Vagina (tissue), 2 donors: ENCODE measurements around the gene PTP4A1.

Experiments used
- POLR2AphosphoS5 ChIP-seq, 2 donors: sonication (generic); formaldehyde crosslinking; IDR thresholded peaks; one replicate each; pipeline ENCODE4 v1.9.0; 2017; ENCODE audit warnings: antibody characterized with exemption in 2 of 2, mild to moderate bottlenecking in 2 of 2, low read depth in 1 of 2; ENCODE audit not compliant: insufficient read depth in 1 of 2
- TF ChIP-seq, protein P1 (sequence below), 3 experiments: fragments of 450-650 bp in 2 of 3; fragments of 200-600 bp in 1 of 3; sonication (generic) in 1 of 3; IDR thresholded peaks; one replicate each; pipeline ENCODE4 v1.5.1; 2017 to 2019; ENCODE audit warnings: antibody characterized with exemption in 3 of 3, mild to moderate bottlenecking in 2 of 3, moderate library complexity in 2 of 3

DNA sequence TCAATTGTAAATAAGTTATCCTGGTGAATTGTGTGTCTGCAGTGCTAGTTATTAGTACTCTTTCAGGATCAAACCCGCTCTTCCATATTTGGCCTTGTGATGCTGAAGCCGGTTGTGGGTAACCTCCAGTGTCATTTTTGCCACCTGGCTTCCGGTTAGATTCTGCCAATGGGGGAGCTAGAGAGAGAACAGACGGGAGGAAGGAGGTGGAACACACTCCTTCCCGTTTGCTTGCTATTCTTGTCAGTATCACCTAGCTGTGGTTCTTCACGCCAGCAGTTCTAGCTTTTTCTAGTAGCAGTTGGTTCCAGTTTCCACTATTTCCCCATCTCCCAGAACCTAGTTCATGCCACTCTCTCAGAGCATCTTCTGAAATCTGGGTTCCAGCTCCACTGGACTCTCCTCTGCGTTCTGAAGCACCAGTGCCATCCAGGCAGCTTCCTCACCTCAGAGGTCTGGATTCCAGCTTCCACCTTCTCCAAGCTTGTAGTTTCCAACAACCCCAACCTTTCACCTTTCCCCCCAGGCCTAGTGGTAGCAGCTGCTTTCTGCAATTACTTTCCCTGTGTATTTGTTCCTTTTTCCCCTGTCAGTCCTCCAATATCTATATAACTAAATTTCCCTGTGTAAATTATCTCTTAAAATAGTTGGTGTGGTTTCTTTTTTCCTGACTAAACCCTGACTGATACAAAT lies 46.9 kb upstream of the PTP4A1 start:
- TF ChIP-seq, protein P1, sequence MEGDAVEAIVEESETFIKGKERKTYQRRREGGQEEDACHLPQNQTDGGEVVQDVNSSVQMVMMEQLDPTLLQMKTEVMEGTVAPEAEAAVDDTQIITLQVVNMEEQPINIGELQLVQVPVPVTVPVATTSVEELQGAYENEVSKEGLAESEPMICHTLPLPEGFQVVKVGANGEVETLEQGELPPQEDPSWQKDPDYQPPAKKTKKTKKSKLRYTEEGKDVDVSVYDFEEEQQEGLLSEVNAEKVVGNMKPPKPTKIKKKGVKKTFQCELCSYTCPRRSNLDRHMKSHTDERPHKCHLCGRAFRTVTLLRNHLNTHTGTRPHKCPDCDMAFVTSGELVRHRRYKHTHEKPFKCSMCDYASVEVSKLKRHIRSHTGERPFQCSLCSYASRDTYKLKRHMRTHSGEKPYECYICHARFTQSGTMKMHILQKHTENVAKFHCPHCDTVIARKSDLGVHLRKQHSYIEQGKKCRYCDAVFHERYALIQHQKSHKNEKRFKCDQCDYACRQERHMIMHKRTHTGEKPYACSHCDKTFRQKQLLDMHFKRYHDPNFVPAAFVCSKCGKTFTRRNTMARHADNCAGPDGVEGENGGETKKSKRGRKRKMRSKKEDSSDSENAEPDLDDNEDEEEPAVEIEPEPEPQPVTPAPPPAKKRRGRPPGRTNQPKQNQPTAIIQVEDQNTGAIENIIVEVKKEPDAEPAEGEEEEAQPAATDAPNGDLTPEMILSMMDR (IDR thresholded peaks at IDR 0.05): no peak
- no peak for TF ChIP-seq POLR2AphosphoS5 (IDR thresholded peaks at IDR 0.05; ENCODE audit: insufficient read depth in 1 of 2, low read depth in 1 of 2)
